Stimulated activated CD4-positive, alpha-beta T cell treated with anti-CD3 and anti-CD28 coated beads, Interleukin-2, amount 100 ng/mL, for 4 hours (primary cell): ENCODE data around the gene MPC1L.
"Not testable (repeated sequence)": the region's sequence is repeated elsewhere in the genome, so short reads cannot be mapped to it uniquely, and the experiment has no call there.

Experiments used
- DNase-seq: peaks from one replicate; pipeline ENCODE4 v3.0.0-alpha.2; 2020; ENCODE audit warnings: low read depth

MPC1L gene

DNA sequence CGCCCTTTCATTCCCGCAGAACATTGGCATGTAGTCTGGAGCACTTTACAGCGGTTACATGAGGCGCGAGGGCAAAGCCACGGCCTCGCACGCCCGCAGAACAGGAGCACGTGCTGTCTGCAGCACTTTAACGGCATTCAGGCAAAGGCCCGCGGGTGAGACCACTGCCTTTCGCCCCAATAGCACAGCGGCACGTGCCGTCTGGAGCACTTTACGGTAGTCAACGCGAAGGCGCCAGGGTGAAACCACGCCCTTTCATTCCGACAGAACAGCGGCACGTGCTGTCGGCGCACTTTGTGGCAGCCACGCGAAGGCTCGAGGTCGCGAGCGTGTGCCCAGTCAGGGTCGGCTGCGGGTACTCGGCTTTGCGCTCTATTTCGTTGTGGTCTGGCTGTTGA, at the start of gene MPC1L:
Gene MPC1L, plus strand, starts transcription at position 290 of the 398 bp plus-strand sequence. CDS start 138 bp downstream, outside the sequence.
- no peak for DNase-seq

GRCh38 chrX:40573763-40574162, 49.5 kb upstream of the MPC1L start:
- DNase-seq = no peak

GRCh38 chrX:40575411-40575810, 47.8 kb upstream of the MPC1L start:
- DNase-seq = not testable (repeated sequence)

GRCh38 chrX:40576291-40576690, 46.9 kb upstream of the MPC1L start:
- DNase-seq = no peak

GRCh38 chrX:40578039-40578695, 45.1 kb upstream of the MPC1L start:
- DNase-seq = no peak

DNA sequence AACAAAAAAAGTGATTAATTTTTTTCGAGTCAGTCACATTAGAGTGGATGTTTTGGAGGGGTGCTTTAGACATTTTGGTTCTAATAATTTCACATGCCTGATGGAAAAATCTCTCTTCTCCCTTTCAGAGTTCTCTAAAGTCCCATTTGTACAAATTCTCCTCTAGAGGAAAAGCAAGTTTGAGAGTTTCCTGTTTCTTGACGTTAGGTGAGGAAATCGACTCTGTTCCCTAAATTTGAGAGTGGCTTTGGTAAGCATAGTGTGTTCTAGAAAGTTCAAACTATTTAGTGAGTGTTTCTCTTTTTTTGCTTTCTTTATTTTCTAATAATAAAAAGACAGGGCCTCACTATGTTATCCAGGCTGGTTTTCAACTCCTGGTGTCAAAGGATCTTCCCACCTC, 44.1 kb upstream of the MPC1L start:
- DNase-seq = no peak

DNA sequence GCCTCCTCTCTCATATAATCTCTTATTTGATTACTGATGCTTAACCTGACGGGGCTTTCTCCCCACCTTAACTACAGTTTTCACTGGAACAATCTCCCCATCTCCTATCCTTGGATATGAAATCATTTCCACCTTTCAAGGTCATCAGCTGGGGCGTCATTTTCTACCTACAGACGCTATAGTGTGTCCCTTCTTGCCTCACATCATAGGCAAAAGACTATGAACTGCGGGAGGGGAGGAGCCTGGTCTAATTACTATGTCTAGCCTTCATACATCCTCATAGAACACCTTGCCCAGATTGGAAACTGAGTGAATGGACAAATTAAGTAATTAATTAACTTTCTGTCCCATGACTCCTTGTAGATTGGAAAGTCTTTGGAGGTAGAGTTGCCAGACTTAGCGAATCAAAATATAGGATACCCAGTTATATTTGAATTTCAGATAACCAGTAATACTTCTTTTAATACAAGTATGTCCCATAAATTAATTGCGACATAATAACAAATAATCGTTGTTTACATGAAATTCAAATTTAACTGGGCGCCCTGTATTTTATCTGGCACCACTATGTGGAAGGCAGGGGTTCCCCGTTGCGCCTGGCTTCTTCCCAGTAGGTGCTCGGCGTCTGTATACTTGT, 43.2 kb upstream of the MPC1L start:
- DNase-seq = no peak

DNA sequence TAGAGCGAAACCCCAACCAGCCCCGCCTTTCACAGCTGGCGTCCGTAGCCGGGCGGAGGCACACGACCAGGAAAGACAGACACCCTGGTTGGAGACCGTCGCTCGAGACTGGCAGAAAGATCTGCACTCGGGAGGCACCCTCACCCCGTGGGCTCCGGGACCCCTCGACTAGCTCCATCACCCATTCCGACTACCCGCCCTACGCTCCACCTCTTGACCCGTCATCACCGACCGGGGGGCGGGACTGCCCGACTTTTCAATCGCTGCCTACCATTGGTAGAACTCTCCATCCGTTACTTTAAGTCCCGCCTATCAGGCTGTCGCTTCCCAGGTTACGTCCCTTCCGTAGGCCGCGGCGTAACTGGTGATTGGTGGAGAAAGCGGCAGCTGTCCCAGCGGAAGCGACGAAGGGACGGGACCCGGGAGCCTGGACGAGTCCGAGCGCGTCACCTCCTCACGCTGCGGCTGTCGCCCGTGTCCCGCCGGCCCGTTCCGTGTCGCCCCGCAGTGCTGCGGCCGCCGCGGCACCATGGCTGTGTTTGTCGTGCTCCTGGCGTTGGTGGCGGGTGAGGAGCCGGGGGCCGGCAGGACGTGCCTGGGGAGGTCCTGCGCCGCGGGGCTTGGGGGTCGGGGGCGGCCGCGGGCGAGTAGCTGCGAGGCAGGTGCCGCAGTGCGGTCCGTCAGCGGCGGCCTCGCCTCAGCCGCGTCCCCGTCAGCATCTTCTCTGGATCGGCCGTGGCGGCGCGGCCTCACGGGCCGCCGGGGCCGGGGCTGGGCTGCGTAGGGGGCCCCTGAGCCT, 42.5 kb upstream of the MPC1L start, which contains the start of gene ATP6AP2:
Gene ATP6AP2, plus strand, starts transcription at position 434 of the 799 bp plus-strand sequence. Its CDS starts 96 bp downstream, at position 530.
- peak; percentile 81 for DNase-seq

- DNase-seq = no peak
Observed at GRCh38 chrX:40581336-40581920, 41.8 kb upstream of the MPC1L start.

- DNase-seq = not testable (repeated sequence)
Observed at GRCh38 chrX:40582178-40582577, 41.0 kb upstream of the MPC1L start.

DNA sequence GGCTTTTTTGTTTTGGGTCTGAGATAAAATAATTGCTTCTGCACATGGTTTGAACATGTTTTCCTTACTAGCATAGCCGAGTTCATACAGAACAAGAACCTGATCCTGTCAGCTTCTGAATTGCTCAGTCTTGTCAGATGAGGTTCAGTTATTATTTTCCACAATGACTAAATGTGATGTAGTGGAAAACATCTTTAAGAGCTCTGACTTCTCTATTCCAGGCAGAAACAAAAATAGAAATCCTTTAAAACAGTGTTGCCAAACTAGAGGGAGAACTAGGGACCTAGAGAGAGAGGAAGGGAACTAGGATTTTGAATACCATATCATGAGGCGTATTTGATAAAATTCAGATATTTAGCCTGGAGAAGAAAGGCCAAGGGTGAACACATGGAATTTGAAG, 40.4 kb upstream of the MPC1L start:
- DNase-seq = no peak

DNA sequence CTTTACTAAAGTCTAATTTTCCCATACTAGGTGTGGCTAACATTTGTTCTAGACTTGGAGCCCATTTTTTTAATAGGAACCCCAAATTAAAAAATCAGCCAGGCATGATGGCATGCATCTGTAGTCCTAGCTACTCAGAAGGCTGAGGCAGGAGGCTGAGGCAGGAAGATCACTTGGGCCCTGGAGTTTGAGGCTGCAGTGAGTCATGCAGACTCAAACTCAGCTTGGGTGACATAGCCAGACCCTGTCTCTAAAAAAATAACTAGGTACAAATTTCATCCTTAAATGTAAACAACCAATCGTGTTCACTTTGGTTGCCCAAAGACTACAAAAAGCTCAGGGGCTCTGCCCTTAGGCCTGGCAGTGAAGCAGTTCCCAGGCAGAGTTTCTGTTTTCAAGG, 35.6 kb upstream of the MPC1L start:
- DNase-seq = not testable (repeated sequence)

DNA sequence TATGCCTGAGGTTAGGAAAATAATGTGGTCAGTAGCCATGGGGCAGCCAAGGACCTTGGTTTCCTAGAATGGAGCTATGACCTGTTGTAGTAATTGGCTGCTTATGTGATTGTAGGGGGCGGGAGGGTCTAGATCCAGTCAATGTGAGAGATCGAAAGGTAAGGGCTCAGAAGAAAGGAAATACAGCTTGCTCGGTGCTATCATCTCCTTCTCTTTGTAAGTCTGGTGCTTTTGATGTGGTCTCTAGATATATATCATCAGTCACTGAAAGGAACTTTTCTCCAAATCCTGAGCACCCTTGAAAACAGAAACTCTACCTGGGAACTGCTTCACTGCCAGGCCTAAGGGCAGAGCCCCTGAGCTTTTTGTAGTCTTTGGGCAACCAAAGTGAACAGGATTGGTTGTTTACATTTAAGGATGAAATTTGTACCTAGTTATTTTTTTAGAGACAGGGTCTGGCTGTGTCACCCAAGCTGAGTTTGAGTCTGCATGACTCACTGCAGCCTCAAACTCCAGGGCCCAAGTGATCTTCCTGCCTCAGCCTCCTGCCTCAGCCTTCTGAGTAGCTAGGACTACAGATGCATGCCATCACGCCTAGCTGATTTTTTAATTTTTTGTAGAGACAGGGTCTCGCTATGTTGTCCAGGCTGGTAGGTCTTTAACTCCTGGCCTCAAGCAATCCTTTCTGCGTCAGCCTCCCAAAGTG, 33.5 kb upstream of the MPC1L start:
- DNase-seq = not testable (repeated sequence)

DNA sequence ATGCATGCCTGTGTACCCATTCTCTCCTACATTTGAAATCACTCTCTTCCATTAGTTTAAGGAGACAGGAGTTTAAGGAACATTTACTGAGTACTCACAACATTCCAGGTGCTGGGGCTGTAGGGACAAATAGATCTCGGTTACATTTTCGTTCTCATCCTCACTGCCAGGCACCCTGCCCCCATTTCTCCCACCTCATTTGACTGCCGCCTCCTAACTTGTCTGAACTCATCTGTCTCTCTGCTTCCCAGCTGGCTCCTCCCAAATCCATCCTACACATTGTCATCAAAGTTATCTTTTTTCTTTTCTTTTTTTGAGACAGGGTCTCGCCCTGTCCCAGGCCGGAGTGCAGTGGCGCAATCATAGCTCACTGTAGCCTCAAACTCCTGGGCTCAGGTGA, 19.8 kb upstream of the MPC1L start:
- DNase-seq = no peak

- DNase-seq = no peak
Observed at GRCh38 chrX:40607381-40607780, 15.8 kb upstream of the MPC1L start.

GRCh38 chrX:40612511-40612910, 10.7 kb upstream of the MPC1L start:
- no peak for DNase-seq

DNA sequence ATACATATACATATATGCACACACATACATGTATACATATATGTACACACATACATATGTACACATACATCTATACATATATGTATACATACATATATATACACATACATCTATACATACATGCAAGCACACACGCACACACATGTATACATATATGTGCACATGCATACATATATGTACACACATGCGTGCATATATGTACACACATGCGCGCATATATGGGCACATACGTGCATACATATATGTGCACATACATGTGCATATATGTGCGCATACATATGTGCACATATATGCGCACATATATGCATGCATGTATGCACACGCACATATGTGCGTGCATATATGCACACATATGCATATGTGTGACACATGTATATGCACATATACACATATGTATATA, 7.3 kb upstream of the MPC1L start:
- no peak for DNase-seq

GRCh38 chrX:40617566-40617965, 5.7 kb upstream of the MPC1L start:
- no peak for DNase-seq

DNA sequence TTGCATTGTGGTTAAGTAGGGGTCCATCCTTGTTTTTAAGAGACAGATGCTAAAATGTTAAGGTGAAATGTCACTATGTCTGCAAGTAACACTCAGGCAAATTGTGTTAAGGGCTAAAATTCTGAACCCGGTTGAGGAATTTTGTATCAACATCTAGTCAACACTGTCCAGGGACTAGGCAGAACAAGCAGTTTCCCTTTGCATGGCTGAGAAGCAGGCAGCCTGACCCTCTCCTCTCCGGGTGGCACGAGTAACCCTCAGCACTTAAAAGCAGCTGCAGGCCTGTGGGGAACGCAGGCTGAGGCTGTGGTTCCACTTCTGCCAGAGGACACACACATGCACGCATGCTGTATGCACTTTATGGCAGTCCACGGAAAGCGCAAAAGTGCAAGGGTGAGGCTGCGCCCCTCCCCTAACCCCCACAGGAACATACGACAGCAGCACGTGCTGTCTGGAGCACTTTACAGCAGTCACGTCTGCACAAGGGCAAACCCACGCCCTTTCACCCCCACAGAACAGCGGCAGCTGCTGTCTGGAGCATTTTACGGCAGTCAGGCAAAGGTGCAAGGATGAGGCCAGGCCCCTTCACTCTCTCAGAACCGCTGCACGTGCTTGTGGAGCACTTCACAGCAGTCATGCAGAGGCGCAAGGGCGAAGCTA, 619 bp upstream of the MPC1L start:
- DNase-seq = no peak

DNA sequence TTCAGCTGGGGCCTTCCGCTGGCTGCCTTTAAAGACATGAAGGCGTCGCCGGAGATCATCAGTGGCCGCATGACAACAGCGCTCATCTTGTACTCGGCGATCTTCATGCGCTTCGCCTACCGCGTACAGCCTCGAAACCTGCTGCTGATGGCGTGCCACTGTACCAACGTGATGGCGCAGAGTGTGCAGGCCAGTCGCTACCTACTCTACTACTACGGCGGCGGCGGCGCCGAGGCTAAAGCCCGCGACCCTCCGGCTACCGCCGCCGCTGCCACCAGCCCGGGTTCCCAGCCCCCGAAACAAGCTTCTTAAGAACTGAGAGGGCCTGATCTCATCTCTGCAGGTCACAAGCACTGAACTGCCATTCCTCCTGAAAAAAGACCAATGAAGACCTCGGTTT, 437 bp downstream of the MPC1L start:
- DNase-seq = no peak

DNA sequence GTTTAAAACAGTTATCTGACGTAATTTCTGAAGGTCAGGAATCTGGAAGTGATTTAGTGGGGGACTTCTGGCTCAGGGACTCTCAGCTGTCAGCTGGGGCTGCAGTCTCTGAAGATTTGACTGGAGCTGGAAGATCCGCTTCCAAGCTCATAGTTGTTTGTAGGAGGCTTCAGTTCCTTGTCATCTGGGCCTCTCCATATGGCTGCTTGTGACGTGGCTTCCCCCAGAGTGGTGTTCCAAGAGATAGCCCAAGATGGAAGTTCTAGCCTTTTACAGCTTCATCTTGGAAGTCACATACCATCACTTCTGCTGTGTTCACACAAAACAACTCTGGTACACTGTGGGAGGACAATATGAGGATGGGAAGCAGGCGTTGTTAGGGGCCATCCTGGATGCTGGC, 2.1 kb downstream of the MPC1L start:
- DNase-seq = no peak
